ENCODE data around the gene TMA16. TPM values are rescaled to one million over a fixed set of nuclear protein-coding genes. Genes with fewer than 3 reads are reported as not detected.

Gene TMA16
- total RNA-seq, 1 donor from 2014 or later: 30.8 TPM

GRCh38 chr4:163558539-163559044, 64.1 kb downstream of the TMA16 start:
- TF ChIP-seq, protein P1, sequence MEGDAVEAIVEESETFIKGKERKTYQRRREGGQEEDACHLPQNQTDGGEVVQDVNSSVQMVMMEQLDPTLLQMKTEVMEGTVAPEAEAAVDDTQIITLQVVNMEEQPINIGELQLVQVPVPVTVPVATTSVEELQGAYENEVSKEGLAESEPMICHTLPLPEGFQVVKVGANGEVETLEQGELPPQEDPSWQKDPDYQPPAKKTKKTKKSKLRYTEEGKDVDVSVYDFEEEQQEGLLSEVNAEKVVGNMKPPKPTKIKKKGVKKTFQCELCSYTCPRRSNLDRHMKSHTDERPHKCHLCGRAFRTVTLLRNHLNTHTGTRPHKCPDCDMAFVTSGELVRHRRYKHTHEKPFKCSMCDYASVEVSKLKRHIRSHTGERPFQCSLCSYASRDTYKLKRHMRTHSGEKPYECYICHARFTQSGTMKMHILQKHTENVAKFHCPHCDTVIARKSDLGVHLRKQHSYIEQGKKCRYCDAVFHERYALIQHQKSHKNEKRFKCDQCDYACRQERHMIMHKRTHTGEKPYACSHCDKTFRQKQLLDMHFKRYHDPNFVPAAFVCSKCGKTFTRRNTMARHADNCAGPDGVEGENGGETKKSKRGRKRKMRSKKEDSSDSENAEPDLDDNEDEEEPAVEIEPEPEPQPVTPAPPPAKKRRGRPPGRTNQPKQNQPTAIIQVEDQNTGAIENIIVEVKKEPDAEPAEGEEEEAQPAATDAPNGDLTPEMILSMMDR (IDR thresholded peaks at IDR 0.05): no peak
- H3K27me3 Mint-ChIP-seq (ENCODE audit: unreplicated experiment): peaks cover 51% of the 10 kb centered on the region
- H3K27ac Mint-ChIP-seq (ENCODE audit: unreplicated experiment): no peak overlapping the region
- H3K9me3 Mint-ChIP-seq (ENCODE audit: unreplicated experiment): no peaks in the 10 kb centered on the region
- no peaks in the 10 kb centered on the region for H3K36me3 Mint-ChIP-seq (ENCODE audit: unreplicated experiment)
- H3K4me3 Mint-ChIP-seq (ENCODE audit: unreplicated experiment): no peak overlapping the region
- no peaks in the 10 kb centered on the region for H3K4me1 Mint-ChIP-seq (ENCODE audit: unreplicated experiment)
- no peak for DNase-seq (ENCODE audit: extremely low spot score, unreplicated experiment)

DNA sequence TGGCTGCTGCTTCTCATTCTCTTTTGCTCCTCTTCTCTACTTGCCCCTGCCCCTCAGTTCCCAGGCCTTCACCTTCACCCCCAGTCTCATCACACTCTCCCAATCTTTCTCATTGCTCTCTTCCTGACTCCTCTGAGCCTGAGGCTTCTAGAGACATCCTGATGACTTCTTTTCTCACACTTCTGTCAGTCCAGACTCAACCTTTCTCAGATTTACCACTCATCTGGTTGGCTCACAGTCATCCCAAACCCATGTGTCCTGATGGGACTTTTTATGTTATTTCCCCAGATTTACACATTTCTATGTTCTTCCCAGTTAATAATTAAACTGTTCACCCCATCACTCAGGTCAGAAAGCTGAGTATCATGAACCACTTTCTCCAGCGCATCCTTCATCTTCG, 68.0 kb downstream of the TMA16 start:
- no peaks in the 10 kb centered on the region for H3K36me3 Mint-ChIP-seq (ENCODE audit: unreplicated experiment)
- no peak overlapping the region for H3K27ac Mint-ChIP-seq (ENCODE audit: unreplicated experiment)
- H3K4me3 Mint-ChIP-seq (ENCODE audit: unreplicated experiment): no peak overlapping the region
- no peak for DNase-seq (ENCODE audit: extremely low spot score, unreplicated experiment)
- H3K4me1 Mint-ChIP-seq (ENCODE audit: unreplicated experiment): no peaks in the 10 kb centered on the region
- H3K27me3 Mint-ChIP-seq (ENCODE audit: unreplicated experiment): peaks cover 59% of the 10 kb centered on the region
- TF ChIP-seq, protein P1 (IDR thresholded peaks at IDR 0.05): no peak
- no peaks in the 10 kb centered on the region for H3K9me3 Mint-ChIP-seq (ENCODE audit: unreplicated experiment)

GRCh38 chr4:163563592-163563991, 69.1 kb downstream of the TMA16 start:
- DNase-seq (ENCODE audit: extremely low spot score, unreplicated experiment): no peak
- TF ChIP-seq, protein P1 (IDR thresholded peaks at IDR 0.05): no peak
- no peaks in the 10 kb centered on the region for H3K4me1 Mint-ChIP-seq (ENCODE audit: unreplicated experiment)
- H3K27me3 Mint-ChIP-seq (ENCODE audit: unreplicated experiment): peaks cover 49% of the 10 kb centered on the region
- no peaks in the 10 kb centered on the region for H3K9me3 Mint-ChIP-seq (ENCODE audit: unreplicated experiment)
- no peak overlapping the region for H3K4me3 Mint-ChIP-seq (ENCODE audit: unreplicated experiment)
- H3K36me3 Mint-ChIP-seq (ENCODE audit: unreplicated experiment): no peaks in the 10 kb centered on the region
- no peak overlapping the region for H3K27ac Mint-ChIP-seq (ENCODE audit: unreplicated experiment)

DNA sequence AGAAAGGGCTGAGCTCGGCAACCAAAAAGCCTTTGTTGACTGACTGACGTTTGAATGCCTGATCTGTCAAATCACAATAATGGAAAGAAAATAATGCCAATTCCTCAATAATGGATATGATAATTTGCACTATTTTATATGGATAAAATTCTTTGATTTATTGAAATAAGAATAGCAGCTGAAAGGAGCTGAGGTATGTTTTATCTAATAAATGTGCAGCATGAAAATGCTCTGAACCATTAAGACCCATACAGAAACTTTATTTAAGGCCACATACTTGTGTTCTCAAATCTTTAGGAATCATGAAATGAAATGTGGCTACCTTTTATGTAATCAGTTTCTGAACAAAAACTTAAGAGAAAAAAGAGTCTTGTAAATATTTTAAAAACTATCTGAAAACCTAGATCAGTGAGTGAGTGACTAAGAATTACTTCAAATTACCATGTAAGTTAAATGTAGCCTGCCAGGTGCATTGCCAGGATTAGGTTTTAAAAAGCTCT, 69.8 kb downstream of the TMA16 start:
- Mint-ChIP-seq H3K36me3 (ENCODE audit: unreplicated experiment) (no peaks in the 10 kb centered on the region), H3K27me3 (ENCODE audit: unreplicated experiment) (peaks cover 43% of the 10 kb centered on the region), H3K4me1 (ENCODE audit: unreplicated experiment) (no peaks in the 10 kb centered on the region), H3K4me3 (ENCODE audit: unreplicated experiment) (no peak overlapping the region), H3K27ac (ENCODE audit: unreplicated experiment) (no peak overlapping the region), H3K9me3 (ENCODE audit: unreplicated experiment) (no peaks in the 10 kb centered on the region)
- TF ChIP-seq, protein P1 (IDR thresholded peaks at IDR 0.05): no peak
- DNase-seq (ENCODE audit: extremely low spot score, unreplicated experiment): no peak

GRCh38 chr4:163565226-163566135, 71.0 kb downstream of the TMA16 start:
- Mint-ChIP-seq H3K27me3 (ENCODE audit: unreplicated experiment) (peaks cover 37% of the 10 kb centered on the region), H3K36me3 (ENCODE audit: unreplicated experiment) (no peaks in the 10 kb centered on the region), H3K9me3 (ENCODE audit: unreplicated experiment) (no peaks in the 10 kb centered on the region), H3K27ac (ENCODE audit: unreplicated experiment) (no peak overlapping the region), H3K4me1 (ENCODE audit: unreplicated experiment) (no peaks in the 10 kb centered on the region), H3K4me3 (ENCODE audit: unreplicated experiment) (no peak overlapping the region)
- TF ChIP-seq, protein P1 (IDR thresholded peaks at IDR 0.05): no peak
- no peak for DNase-seq (ENCODE audit: extremely low spot score, unreplicated experiment)

All from osteocyte (in vitro differentiated cells).